Measurements from ENCODE around the gene GADL1. TPM values are rescaled to one million over a fixed set of nuclear protein-coding genes. Genes with fewer than 3 reads are reported as not detected.

The GADL1 gene
- total and polyA plus RNA-seq, 4 donors, result 0.01 to 2.4 (median 0.05) TPM

DNA sequence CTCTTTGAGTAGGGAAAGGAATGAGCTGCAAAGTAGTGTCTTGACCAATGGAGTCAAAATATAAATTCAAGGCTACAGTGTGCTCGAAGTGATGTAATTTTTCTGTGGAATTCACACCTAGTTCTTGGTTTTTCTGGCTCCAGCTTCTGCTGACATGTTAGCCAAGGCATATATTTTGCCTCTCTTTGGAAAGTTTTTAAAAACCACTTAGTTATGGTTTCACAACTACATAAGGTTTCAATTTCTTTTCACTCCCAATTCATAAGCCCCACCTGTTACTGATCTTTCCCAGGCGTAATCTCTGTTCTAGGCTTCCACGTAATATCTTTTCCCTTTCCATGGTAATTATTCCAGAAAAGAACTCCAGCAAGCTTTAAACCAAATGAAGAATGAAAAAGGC is 46.9 kb downstream of the GADL1 start:
- Histone ChIP-seq H3K9me3 (ENCODE audit: control insufficient read depth in 4 of 4, insufficient read depth in 3 of 4, low read length in 3 of 4) (no peaks in the 10 kb centered on the region), H3K36me3 (ENCODE audit: control insufficient read depth in 4 of 4, insufficient read depth in 4 of 4, low read length in 4 of 4) (no peaks in the 10 kb centered on the region), H3K4me3 (no peak overlapping the region), H3K27ac (ENCODE audit: low read depth in 1 of 2, low read length in 1 of 2) (no peak overlapping the region), H3K9ac (ENCODE audit: insufficient read depth in 1 of 2, low read length in 2 of 2) (no peak overlapping the region), H3K27me3 (ENCODE audit: control insufficient read depth in 3 of 3, insufficient read depth in 3 of 3, low read length in 2 of 3) (no peaks in the 10 kb centered on the region), H3K4me1 (ENCODE audit: control insufficient read depth in 5 of 5, insufficient read depth in 5 of 5, low read length in 5 of 5) (peaks cover 0 to 17% (median 0%) of the 10 kb centered on the region in 5 donors)
- ATAC-seq (ENCODE audit: insufficient read depth, low FRiP score) (no peak), DNase-seq (peak in 2 of 3 donors; percentile 38 to 69)
- WGBS, 2 donors, result 82 to 92% methylated on average over 3 of the region's 3 CpGs
- TF ChIP-seq, protein P1, sequence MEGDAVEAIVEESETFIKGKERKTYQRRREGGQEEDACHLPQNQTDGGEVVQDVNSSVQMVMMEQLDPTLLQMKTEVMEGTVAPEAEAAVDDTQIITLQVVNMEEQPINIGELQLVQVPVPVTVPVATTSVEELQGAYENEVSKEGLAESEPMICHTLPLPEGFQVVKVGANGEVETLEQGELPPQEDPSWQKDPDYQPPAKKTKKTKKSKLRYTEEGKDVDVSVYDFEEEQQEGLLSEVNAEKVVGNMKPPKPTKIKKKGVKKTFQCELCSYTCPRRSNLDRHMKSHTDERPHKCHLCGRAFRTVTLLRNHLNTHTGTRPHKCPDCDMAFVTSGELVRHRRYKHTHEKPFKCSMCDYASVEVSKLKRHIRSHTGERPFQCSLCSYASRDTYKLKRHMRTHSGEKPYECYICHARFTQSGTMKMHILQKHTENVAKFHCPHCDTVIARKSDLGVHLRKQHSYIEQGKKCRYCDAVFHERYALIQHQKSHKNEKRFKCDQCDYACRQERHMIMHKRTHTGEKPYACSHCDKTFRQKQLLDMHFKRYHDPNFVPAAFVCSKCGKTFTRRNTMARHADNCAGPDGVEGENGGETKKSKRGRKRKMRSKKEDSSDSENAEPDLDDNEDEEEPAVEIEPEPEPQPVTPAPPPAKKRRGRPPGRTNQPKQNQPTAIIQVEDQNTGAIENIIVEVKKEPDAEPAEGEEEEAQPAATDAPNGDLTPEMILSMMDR (IDR thresholded peaks at IDR 0.05; ENCODE audit: control extremely low read depth, extremely low read depth), result no peak

DNA sequence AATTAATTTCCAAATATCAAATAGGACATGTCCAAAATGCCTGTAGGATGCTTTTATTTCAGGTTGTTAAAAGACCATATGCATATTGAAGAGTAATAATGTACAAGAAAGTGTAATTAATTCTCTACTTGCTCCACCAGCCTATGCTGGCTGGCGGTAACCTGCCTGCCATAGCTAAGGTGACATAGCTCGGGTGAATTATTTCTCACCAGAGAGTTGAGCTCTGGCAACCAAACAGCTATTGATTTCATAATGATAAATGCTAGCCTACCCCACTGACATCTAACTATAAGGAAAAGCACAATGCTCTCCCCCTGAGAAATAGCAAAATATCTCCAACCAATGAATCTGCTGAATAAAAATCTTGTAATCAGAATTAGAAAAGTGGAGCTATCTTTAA is 48.9 kb downstream of the GADL1 start:
- H3K4me3 ChIP-seq, result no peak overlapping the region
- ATAC-seq (ENCODE audit: insufficient read depth, low FRiP score), result no peak
- H3K27me3 ChIP-seq (ENCODE audit: control insufficient read depth in 3 of 3, insufficient read depth in 3 of 3, low read length in 2 of 3), result no peaks in the 10 kb centered on the region
- WGBS, 2 donors, result 98 to 100% methylated on average over 2 of the region's 2 CpGs
- no peaks in the 10 kb centered on the region for H3K9me3 ChIP-seq (ENCODE audit: control insufficient read depth in 4 of 4, insufficient read depth in 3 of 4, low read length in 3 of 4)
- TF ChIP-seq, protein P1 (IDR thresholded peaks at IDR 0.05; ENCODE audit: control extremely low read depth, extremely low read depth), result no peak
- no peak for DNase-seq
- H3K9ac ChIP-seq (ENCODE audit: insufficient read depth in 1 of 2, low read length in 2 of 2), result no peak overlapping the region
- peaks cover 0 to 17% (median 0%) of the 10 kb centered on the region in 5 donors for H3K4me1 ChIP-seq (ENCODE audit: control insufficient read depth in 5 of 5, insufficient read depth in 5 of 5, low read length in 5 of 5)
- no peak overlapping the region for H3K27ac ChIP-seq (ENCODE audit: low read depth in 1 of 2, low read length in 1 of 2)
- no peaks in the 10 kb centered on the region for H3K36me3 ChIP-seq (ENCODE audit: control insufficient read depth in 4 of 4, insufficient read depth in 4 of 4, low read length in 4 of 4)

DNA sequence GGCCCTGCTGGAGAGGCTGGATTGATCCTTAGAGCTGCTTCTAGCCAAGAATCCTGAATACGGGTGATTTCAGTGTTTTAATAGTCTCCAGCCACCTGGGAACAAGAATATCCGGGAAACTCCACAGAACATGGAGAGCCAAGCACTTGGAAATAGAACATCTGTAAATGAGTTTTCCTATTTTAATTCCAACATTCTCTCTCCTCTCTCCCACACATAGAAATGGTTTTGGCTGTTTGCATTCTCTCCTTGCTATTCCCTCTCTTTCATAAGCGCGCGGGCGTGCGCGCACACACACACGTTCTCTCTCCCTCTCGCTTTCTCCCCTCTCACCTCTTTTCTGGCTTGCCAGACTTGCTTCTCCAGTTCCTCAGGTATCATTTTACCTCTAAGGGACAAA is 50.6 kb downstream of the GADL1 start:
- Histone ChIP-seq H3K27me3 (ENCODE audit: control insufficient read depth in 3 of 3, insufficient read depth in 3 of 3, low read length in 2 of 3) (no peaks in the 10 kb centered on the region), H3K9me3 (ENCODE audit: control insufficient read depth in 4 of 4, insufficient read depth in 3 of 4, low read length in 3 of 4) (no peaks in the 10 kb centered on the region), H3K27ac (ENCODE audit: low read depth in 1 of 2, low read length in 1 of 2) (no peak overlapping the region), H3K36me3 (ENCODE audit: control insufficient read depth in 4 of 4, insufficient read depth in 4 of 4, low read length in 4 of 4) (no peaks in the 10 kb centered on the region), H3K4me3 (no peak overlapping the region), H3K9ac (ENCODE audit: insufficient read depth in 1 of 2, low read length in 2 of 2) (no peak overlapping the region), H3K4me1 (ENCODE audit: control insufficient read depth in 5 of 5, insufficient read depth in 5 of 5, low read length in 5 of 5) (peaks cover 0 to 17% (median 0%) of the 10 kb centered on the region in 5 donors)
- 89 to 94% methylated on average over 10 of the region's 10 CpGs for WGBS, 2 donors
- TF ChIP-seq, protein P1 (IDR thresholded peaks at IDR 0.05; ENCODE audit: control extremely low read depth, extremely low read depth), result no peak
- ATAC-seq (ENCODE audit: insufficient read depth, low FRiP score) (no peak), DNase-seq (peak in 2 of 3 donors; percentile 6 to 19)

- no peaks in the 10 kb centered on the region for H3K27me3 ChIP-seq (ENCODE audit: control insufficient read depth in 3 of 3, insufficient read depth in 3 of 3, low read length in 2 of 3)
- no peaks in the 10 kb centered on the region for H3K9me3 ChIP-seq (ENCODE audit: control insufficient read depth in 4 of 4, insufficient read depth in 3 of 4, low read length in 3 of 4)
- TF ChIP-seq, protein P1 (IDR thresholded peaks at IDR 0.05; ENCODE audit: control extremely low read depth, extremely low read depth), result no peak
- ATAC-seq (ENCODE audit: insufficient read depth, low FRiP score) (no peak), DNase-seq (no peak)
- no peaks in the 10 kb centered on the region for H3K4me1 ChIP-seq (ENCODE audit: control insufficient read depth in 5 of 5, insufficient read depth in 5 of 5, low read length in 5 of 5)
- H3K27ac ChIP-seq (ENCODE audit: low read depth in 1 of 2, low read length in 1 of 2), result no peak overlapping the region
- H3K9ac ChIP-seq (ENCODE audit: insufficient read depth in 1 of 2, low read length in 2 of 2), result no peak overlapping the region
- H3K4me3 ChIP-seq, result no peak overlapping the region
- no peaks in the 10 kb centered on the region for H3K36me3 ChIP-seq (ENCODE audit: control insufficient read depth in 4 of 4, insufficient read depth in 4 of 4, low read length in 4 of 4)
- WGBS, 2 donors, result 91 to 95% methylated on average over 1 of the region's 1 CpG
Observed at GRCh38 chr3:30836141-30836540, 58.3 kb downstream of the GADL1 start.

Data from lung (tissue), 12 donors.